ENCODE data around the gene BTLA.

GRCh38 chr3:112497897-112498548, 1.2 kb downstream of the BTLA start:
- TF ChIP-seq POLR2A (IDR thresholded peaks at IDR 0.05; ENCODE audit: low read depth, low read length) (no peak), POLR2AphosphoS5 (IDR thresholded peaks at IDR 0.05; ENCODE audit: low read depth, low read length) (no peak; the same call in 1 of the 2 replicates), TAF1 (IDR thresholded peaks at IDR 0.05; ENCODE audit: borderline replicate concordance, low read depth, low read length) (no peak)

Data from GM12892 (cell line).